GM18505 (cell line): Measurements from ENCODE around the gene IL21.
"Not testable (repeated sequence)": the region's sequence is repeated elsewhere in the genome, so short reads cannot be mapped to it uniquely, and the experiment has no call there.

Experiments
- ATAC-seq: cut with Tn5 transposase; IDR thresholded peaks from one replicate; pipeline ENCODE4 v1.9.1; 2021; ENCODE audit not compliant: unreplicated experiment
- POLR2A ChIP-seq: IDR thresholded peaks from 4 replicates; pipeline ENCODE4 v1.6.1; 2011; ENCODE audit warnings: borderline replicate concordance; ENCODE audit not compliant: insufficient read depth, insufficient read length; ENCODE audit errors: extremely low read depth

Gene IL21

GRCh38 chr4:122584519-122584918 lies 36.3 kb downstream of the IL21 start:
- TF ChIP-seq POLR2A, result no peak
- peak; percentile 65 for ATAC-seq

GRCh38 chr4:122583906-122584305 lies 37.0 kb downstream of the IL21 start:
- ATAC-seq, result no peak
- TF ChIP-seq POLR2A, result no peak

- TF ChIP-seq POLR2A, result no peak
- ATAC-seq, result peak; percentile 85
Measured at GRCh38 chr4:122577808-122578781, 42.8 kb downstream of the IL21 start.

GRCh38 chr4:122577189-122577553 lies 43.7 kb downstream of the IL21 start:
- no peak for TF ChIP-seq POLR2A
- ATAC-seq, result no peak

GRCh38 chr4:122576261-122577188 lies 44.3 kb downstream of the IL21 start:
- TF ChIP-seq POLR2A, result no peak

GRCh38 chr4:122574347-122574746 lies 46.5 kb downstream of the IL21 start:
- not testable (repeated sequence) for ATAC-seq

More at GRCh38 chr4:122576261-122577188, 44.3 kb downstream of the IL21 start:
- ATAC-seq, result peak; percentile 49

GRCh38 chr4:122562449-122562848 lies 58.4 kb downstream of the IL21 start:
- ATAC-seq, result no peak
- TF ChIP-seq POLR2A, result no peak
